Measurements from ENCODE around the gene SIGLEC8. TPM values are rescaled to one million over a fixed set of nuclear protein-coding genes. Genes with fewer than 3 reads are reported as not detected.
"Not testable (repeated sequence)": the region's sequence is repeated elsewhere in the genome, so short reads cannot be mapped to it uniquely, and the experiment has no call there.

Gene SIGLEC8
- polyA plus RNA-seq, 3 donors, result 0.10 TPM; not detected in 2

- DNase-seq, result not testable (repeated sequence)
Observed at GRCh38 chr19:51447510-51447909, 10.7 kb downstream of the SIGLEC8 start.

GRCh38 chr19:51441410-51442390, 16.6 kb downstream of the SIGLEC8 start:
- no peak for DNase-seq

- DNase-seq, result no peak
Observed at GRCh38 chr19:51440846-51441409, 17.3 kb downstream of the SIGLEC8 start.

GRCh38 chr19:51440052-51440451, 18.2 kb downstream of the SIGLEC8 start:
- no peak for DNase-seq

GRCh38 chr19:51439021-51439465, 19.2 kb downstream of the SIGLEC8 start:
- DNase-seq, result no peak

GRCh38 chr19:51434456-51434855, 23.8 kb downstream of the SIGLEC8 start:
- DNase-seq, result no peak

- no peak for DNase-seq
Observed at GRCh38 chr19:51433043-51433442, 25.2 kb downstream of the SIGLEC8 start.

GRCh38 chr19:51431124-51431523, 27.1 kb downstream of the SIGLEC8 start:
- no peak for DNase-seq

GRCh38 chr19:51430221-51430620, 28.0 kb downstream of the SIGLEC8 start:
- DNase-seq, result no peak

GRCh38 chr19:51427201-51427600, 31.1 kb downstream of the SIGLEC8 start:
- DNase-seq, result no peak

- peak; percentile 83 for DNase-seq
Observed at GRCh38 chr19:51422053-51422448, 36.2 kb downstream of the SIGLEC8 start.

GRCh38 chr19:51421229-51422052, 36.8 kb downstream of the SIGLEC8 start:
- no peak for DNase-seq

GRCh38 chr19:51420511-51420910, 37.7 kb downstream of the SIGLEC8 start:
- not testable (repeated sequence) for DNase-seq

- no peak for DNase-seq
Observed at GRCh38 chr19:51418707-51419106, 39.5 kb downstream of the SIGLEC8 start.

GRCh38 chr19:51417810-51418157, 40.5 kb downstream of the SIGLEC8 start:
- DNase-seq, result no peak

- DNase-seq, result no peak
Observed at GRCh38 chr19:51417107-51417809, 41.0 kb downstream of the SIGLEC8 start, which contains the start of gene SIGLEC10. SIGLEC10 (minus strand) TSS chr19:51417642; CDS start chr19:51417581, 61 bp downstream.

GRCh38 chr19:51416422-51416821, 41.8 kb downstream of the SIGLEC8 start:
- not testable (repeated sequence) for DNase-seq

GRCh38 chr19:51415187-51415586, 43.1 kb downstream of the SIGLEC8 start:
- DNase-seq, result no peak

GRCh38 chr19:51410950-51411748, 47.1 kb downstream of the SIGLEC8 start:
- DNase-seq, result no peak

GRCh38 chr19:51407511-51408131, 50.6 kb downstream of the SIGLEC8 start:
- DNase-seq, result no peak

All from renal pelvis (tissue), 4 donors.